ENCODE measurements around the gene MAP7D3. TPM values are rescaled to one million over a fixed set of nuclear protein-coding genes. Genes with fewer than 3 reads are reported as not detected.

MAP7D3 gene
- total RNA-seq, 1 experiment from 2014 or later = 15.0 TPM

DNA sequence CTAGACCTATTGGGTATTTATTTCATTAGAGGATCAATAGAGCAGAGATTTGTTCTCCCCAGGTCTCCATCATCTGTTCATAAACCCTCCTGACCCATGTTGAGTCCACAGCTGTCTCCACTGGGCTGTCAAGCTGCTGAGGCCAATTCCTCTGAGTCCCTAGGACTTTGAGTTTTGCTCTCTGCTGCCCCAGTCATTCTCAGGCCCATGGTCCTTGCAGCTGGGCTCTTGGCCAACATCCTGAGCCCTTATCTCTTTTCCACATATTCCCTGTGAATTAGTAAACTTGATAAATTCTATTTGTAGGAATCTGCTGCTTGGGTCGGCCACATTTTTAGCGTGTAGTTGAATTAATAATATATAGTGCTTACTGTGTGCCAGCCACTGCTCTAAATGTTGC lies 62.0 kb downstream of the MAP7D3 start (continued):
- TF ChIP-seq REST (IDR thresholded peaks at IDR 0.05; ENCODE audit: low read depth) (no peak), FOSL1 (IDR thresholded peaks at IDR 0.05; ENCODE audit: low read depth) (no peak), EZH2 (IDR thresholded peaks at IDR 0.05) (no peak)

DNA sequence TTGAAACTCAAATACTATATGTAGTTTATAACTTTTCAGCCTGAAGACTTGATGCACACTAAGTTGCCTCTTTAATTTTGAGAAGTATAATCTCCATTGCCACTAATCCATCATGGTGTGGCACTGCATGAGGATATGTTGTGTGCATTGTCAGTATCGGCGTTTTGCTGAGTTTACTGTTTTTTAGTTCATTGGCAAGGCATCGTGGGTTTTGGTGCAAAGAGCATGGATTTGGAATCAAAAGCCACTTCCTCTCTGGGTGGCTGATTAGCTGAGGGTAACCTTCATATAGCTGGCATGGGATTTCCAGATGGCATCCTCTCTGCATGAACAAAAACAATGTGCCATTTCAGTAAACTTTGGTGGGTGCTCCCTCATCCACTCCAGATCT lies 65.2 kb downstream of the MAP7D3 start:
- no peak overlapping the region for H3K27ac ChIP-seq (ENCODE audit: low read depth, low read length)
- ChIA-PET CTCF (interaction anchor here (0.9 kb wide), 1 partner anchor 24 kb away, joined by 3 read pairs; no protein-coding TSS in a partner anchor), POLR2A (no interaction called here), RAD21 (ENCODE audit: low non-redundant PET in 1 of 2, low total read pairs in 2 of 2, uncharacterized antibody in 2 of 2, unreplicated experiment in 2 of 2) (no interaction called here)
- ATAC-seq (no peak), DNase-seq (ENCODE audit: low read depth, low spot score) (no peak)
- no peaks in the 10 kb centered on the region for H3K79me2 ChIP-seq (ENCODE audit: insufficient read depth, low read length)
- no peak overlapping the region for H2AFZ ChIP-seq (ENCODE audit: low read depth, low read length, poor library complexity, severe bottlenecking)
- no peak overlapping the region for H3K9ac ChIP-seq (ENCODE audit: low read length)
- intact Hi-C loops (cut with micrococcal nuclease) = no loop called here
- no peaks in the 10 kb centered on the region for H3K36me3 ChIP-seq (ENCODE audit: control insufficient read depth in 1 of 2, insufficient read depth in 2 of 2, low read length in 2 of 2)
- H4K20me1 ChIP-seq (ENCODE audit: insufficient read depth) = no peaks in the 10 kb centered on the region
- BruUV-seq (replicated peaks) = no TSS peak
- H3K4me1 ChIP-seq (ENCODE audit: control insufficient read depth in 1 of 2, insufficient read depth in 2 of 2, low read length in 2 of 2) = peaks cover 7 to 11% of the 10 kb centered on the region in 2 experiments; a peak in 3 of 4 replicates
- no peaks in the 10 kb centered on the region for H3K27me3 ChIP-seq (ENCODE audit: insufficient read depth, low read length)
- TF ChIP-seq ZNF274 (IDR thresholded peaks at IDR 0.05; ENCODE audit: low read depth, low read length) = no peak
- TF ChIP-seq EZH2 (IDR thresholded peaks at IDR 0.05) = no peak
- TF ChIP-seq, protein P1, sequence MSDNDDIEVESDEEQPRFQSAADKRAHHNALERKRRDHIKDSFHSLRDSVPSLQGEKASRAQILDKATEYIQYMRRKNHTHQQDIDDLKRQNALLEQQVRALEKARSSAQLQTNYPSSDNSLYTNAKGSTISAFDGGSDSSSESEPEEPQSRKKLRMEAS (IDR thresholded peaks at IDR 0.05) = no peak
- TF ChIP-seq CBX3 (IDR thresholded peaks at IDR 0.05; ENCODE audit: low read depth) = no peak
- no peak for TF ChIP-seq REST (IDR thresholded peaks at IDR 0.05; ENCODE audit: low read depth)
- no peak for TF ChIP-seq POLR2A (IDR thresholded peaks at IDR 0.05; ENCODE audit: borderline replicate concordance, extremely low read depth, insufficient read depth, insufficient read length)
- TF ChIP-seq, protein P2, sequence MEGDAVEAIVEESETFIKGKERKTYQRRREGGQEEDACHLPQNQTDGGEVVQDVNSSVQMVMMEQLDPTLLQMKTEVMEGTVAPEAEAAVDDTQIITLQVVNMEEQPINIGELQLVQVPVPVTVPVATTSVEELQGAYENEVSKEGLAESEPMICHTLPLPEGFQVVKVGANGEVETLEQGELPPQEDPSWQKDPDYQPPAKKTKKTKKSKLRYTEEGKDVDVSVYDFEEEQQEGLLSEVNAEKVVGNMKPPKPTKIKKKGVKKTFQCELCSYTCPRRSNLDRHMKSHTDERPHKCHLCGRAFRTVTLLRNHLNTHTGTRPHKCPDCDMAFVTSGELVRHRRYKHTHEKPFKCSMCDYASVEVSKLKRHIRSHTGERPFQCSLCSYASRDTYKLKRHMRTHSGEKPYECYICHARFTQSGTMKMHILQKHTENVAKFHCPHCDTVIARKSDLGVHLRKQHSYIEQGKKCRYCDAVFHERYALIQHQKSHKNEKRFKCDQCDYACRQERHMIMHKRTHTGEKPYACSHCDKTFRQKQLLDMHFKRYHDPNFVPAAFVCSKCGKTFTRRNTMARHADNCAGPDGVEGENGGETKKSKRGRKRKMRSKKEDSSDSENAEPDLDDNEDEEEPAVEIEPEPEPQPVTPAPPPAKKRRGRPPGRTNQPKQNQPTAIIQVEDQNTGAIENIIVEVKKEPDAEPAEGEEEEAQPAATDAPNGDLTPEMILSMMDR (IDR thresholded peaks at IDR 0.05 in 2 of 3, conservative IDR thresholded peaks at IDR 0.05 in 1 of 3; ENCODE audit: borderline replicate concordance in 1 of 3, insufficient read depth in 1 of 3, low read depth in 2 of 3, low read length in 2 of 3) = no peak
- TF ChIP-seq TCF7L2 (IDR thresholded peaks at IDR 0.05; ENCODE audit: borderline replicate concordance, extremely low read depth, insufficient read depth, insufficient read length) = no peak
- TF ChIP-seq EGR1 (IDR thresholded peaks at IDR 0.05; ENCODE audit: low read depth) = no peak
- no peaks in the 10 kb centered on the region for H3K9me3 ChIP-seq (ENCODE audit: control insufficient read depth in 1 of 2, insufficient read depth in 1 of 2, low read depth in 1 of 2, low read length in 2 of 2)
- no peaks in the 10 kb centered on the region for H3K9me2 ChIP-seq (ENCODE audit: insufficient read depth)
- H3K4me2 ChIP-seq (ENCODE audit: low read length) = peak overlapping the region; percentile 56
- no peak overlapping the region for H3K4me3 ChIP-seq (replicated peaks in 1 of 2; ENCODE audit: low read depth in 1 of 2, low read length in 2 of 2)

All from HCT116 (cell line).